H4 (cell line): ENCODE measurements around the gene JUP. TPM values are rescaled to one million over a fixed set of nuclear protein-coding genes. Genes with fewer than 3 reads are reported as not detected.
"Not testable (repeated sequence)": the region's sequence is repeated elsewhere in the genome, so short reads cannot be mapped to it uniquely, and the experiment has no call there.

ENCODE experiments used
- DNase-seq: peaks from one replicate; pipeline ENCODE4 v3.0.0-alpha.2; 2015; ENCODE audit warnings: low spot score
- total RNA-seq: library from RNA; depleted of rRNA; stranded (reverse); fragments of >200 nt; shearing (Covaris generic); gene quantifications from 2 replicates; pipeline ENCODE4 v1.2.3, GENCODE V29; 2014

The JUP gene
- total RNA-seq, 1 experiment from 2014 or later = 5.9 TPM

GRCh38 chr17:41781404-41782110 is 5.0 kb downstream of the JUP start:
- no peak for DNase-seq

DNA sequence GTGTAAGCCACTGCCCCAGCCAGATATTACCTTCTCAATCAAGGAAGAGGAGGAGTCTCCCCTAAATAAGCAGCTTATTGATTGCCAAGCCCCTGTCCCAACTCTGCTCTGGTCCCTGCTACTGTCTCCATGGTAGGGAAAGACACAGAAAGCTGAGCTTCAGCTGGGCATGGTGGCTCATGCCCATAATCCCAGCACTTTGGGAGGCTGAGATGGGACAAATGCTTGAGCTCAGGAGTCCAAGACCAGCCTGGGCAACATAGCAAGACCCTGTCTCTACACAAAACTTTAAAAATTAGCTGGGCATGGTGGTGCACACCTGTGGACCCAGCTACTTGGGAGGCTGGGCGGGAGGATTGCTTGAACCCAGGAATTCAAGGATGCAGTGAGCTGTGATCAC is 6.6 kb downstream of the JUP start:
- no peak for DNase-seq

- DNase-seq = peak; percentile 93
These were observed 8.8 kb downstream of the JUP start for GRCh38 chr17:41777574-41778188.

DNA sequence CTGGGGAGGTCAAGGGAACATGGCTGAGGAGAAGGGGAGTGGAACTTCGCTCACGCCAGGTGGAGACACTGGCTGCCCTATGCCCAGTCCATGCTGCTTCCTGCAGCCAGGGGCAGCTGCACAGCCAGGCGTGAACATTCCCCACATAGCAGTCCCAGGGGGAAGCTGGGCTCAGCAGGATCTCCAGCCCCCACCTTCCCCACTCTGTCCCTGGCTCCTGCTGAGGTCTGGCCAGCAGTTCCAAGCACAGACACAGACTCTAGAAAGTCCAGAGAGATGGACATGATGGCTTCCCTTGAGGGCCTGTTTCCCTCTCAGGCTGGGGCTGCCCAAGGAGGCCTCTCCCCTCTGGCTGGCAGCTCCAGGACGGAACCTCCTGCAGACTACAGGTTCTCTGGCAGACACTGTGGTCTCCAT is 9.3 kb downstream of the JUP start:
- peak; percentile 48 for DNase-seq

DNA sequence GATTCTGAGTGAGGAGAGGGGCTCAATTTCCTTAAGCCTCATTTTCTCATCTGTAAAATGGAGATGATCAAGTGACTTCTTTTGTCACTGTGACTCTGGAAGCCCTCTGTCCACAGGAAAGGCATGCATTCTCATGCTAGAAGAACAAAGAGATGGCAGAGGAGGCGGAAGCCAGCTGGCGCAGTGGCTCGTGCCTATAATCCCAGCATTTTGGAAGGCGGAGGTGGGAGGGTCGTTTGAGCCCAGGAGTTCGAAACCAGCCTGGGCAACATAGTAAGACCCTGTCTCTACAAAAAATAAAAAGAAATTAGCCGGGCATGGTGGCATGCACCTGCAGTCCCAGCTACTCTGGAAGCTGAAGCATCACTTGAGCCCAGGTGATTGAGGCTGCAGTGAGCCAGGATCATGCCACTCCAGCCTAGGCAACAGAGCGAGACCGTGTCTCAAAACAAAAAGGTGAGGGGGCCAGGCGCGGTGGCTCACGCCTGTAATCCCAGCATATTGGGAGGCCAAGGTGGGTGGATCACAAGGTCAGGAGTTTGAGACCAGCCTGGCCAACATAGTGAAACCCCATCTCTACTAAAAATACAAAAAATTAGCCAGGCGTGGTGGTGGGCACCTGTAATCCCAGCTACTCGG is 10.1 kb downstream of the JUP start:
- DNase-seq = not testable (repeated sequence)

GRCh38 chr17:41775394-41776226 is 10.9 kb downstream of the JUP start:
- DNase-seq = no peak

DNA sequence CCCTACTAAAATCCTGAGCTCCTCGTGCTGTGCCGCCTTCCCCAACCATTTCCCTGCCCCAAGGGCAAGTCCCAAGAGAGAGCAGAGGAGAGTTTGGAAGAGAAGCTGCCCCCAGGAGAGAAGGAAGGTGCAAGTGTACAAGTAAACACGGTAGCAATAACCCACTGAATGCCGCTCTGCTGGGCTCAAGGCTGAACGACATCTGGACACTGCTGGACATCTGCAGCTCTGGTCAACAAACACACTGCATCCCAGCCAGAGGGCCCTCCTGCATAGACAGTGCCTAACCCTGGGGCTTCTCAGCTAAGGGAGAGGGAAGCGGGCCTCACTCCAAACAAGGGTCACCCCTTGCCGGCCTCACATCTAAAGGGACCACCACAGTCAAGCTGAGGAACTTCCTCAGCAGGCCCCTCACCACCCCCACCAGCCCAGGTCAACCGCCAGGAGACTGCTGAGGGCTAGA is 12.7 kb downstream of the JUP start:
- no peak for DNase-seq

GRCh38 chr17:41773190-41773588 is 13.3 kb downstream of the JUP start:
- peak; percentile 94 for DNase-seq

DNA sequence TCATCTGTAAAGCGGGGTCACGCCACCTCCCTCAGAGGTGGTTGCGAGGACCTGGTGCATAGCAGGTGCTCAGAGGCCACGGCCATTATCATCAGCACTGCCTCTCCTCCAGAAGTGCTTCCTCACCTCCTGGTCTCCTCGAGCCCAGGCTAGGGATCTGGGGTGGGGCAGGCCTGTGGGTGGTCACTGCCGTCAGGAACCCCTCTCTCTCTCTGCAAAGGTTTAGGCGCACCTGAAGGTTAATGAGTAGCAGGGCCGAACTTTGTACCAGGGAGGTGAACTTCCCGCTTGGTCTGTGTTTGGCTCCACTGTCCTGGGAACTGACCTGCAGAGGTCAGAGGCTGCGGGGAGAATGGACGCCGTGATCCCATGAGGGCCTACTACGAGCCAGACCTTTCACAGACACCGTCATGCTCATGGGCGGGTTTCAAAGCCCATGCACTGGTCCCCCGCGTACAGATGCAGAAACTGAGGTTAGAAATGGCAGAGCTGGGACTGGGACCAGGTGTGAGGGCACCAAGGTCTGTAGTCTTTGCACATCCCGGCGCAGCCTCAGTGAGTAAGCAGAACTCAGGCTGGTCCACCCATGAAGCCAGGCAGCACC is 13.8 kb downstream of the JUP start:
- DNase-seq = no peak

GRCh38 chr17:41772218-41772585 is 14.3 kb downstream of the JUP start:
- DNase-seq = no peak

GRCh38 chr17:41771389-41772206 is 14.9 kb downstream of the JUP start:
- no peak for DNase-seq

DNA sequence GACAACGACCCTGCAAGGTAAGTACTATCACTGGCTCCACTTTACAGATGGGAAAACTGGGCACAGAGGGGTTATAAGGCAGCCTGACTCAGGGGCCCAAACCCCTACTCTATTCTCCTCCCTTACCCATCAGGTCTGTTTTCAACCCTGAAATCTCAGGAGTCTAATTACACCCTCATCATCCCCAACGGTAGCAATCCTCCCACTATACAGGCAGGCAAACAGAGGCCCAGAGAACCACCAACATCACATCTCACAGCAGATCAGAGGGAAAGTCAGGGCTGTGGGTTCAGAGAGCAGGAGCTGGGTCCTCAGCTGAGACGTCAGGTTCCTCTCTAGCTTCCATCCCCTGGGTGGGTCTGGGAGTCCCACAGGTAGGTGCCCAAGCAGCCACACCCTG is 16.5 kb downstream of the JUP start:
- DNase-seq = no peak

DNA sequence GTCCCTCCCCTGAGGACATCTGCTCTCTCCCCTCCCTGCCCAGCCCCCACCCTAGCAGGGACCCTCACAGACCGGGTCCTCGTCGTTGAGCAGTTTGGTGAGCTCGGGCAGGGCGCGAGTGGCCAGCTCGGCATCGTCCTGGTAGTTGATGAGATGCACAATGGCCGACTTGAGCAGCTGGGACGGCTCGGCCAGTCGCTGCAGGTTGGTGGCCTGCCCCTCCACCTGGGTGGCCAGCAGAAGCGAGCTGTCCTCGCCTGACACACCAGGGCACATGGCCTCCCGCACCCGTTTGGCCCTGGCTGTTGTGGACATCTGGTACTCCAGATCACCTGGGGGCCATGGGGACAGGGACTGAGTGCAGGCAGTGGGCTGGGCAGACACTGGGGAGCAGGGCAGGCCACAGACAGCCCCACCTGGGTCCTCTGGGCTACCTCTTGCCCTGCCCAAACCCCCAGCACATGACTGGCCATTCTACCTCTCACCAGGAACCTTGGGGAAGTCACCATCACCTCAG is 17.1 kb downstream of the JUP start:
- DNase-seq = no peak

DNA sequence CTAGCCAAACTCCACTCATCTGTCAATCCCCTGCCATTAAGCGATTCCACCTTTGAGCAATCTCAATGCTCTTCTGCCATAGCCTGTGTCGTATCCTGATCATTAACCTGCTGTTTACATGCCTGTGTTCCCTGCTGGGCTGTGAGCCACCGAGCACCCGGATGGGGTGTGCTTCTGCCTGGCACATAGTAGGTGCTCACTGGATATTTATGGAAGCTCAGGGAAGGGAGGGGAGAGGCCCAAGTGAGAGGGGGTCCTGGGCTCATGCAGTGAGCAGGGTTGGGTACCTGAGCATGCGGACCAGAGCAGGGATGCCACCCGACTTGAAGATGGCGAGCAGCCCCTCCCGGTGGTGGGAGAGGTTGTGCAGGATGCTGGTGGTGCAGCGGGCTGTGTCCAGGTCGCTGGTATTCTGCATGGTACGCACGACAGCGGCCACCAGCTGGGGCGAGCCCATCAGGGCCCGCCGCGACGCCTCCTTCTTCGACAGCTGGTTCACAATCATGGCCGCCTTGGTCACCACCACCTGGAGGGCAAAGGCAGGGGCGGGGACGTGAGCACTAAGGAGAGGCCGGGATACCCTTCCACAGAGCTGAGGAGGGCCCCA is 17.7 kb downstream of the JUP start:
- no peak for DNase-seq

DNA sequence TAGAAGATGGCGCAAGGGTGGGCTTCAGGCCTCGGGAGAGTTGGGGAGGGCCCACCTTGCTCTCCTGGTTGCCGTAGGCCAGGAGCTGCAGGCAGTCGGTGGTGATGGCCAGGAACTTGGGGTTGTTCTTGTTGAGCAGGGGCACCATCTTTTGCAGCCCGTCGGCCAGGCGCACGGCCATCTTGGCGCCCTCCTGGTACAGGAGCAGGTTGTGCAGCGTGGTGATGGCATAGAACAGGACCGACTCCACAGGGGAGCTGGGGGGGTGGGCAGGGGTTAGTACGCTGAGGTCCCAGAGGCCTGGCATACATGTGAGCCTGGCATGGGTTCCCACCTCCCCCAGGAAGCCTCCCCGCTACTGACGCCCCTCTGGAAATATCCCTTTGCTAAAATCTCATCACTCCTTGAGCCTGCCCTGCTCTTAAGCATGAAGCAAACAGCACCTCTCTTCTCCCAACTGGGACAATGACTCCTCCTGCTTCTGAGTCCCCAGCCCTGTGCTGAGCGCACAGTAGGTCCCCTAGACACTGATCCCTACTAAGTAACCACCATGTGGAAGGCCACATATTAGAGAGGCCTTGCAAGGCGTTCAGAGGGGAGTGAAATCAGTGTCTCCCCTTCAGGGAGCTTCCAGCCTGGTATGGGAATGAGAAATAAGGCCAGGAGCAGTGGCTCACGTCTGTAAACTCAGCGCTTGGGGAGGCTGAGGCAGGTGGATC is 19.0 kb downstream of the JUP start:
- no peak for DNase-seq

DNA sequence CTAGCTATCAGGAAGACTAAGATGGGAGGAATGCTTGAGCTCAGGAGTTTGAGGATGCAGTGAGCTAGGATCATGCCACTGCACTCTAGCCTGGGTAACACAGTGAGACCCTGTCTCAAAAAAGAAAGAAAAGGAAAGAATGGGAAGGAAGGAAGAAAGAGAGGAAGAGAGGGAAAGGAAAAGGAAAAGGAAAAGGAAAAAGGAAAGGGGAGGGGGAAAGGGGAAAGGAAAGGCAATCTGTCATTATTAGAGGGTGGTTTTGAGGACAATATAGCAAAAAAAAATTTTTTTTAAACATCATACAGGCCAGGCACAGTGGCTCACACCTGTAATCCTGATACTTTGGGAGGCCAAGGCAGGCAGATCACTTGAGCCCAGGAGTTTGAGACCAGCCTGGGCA is 20.4 kb downstream of the JUP start:
- DNase-seq = no peak

GRCh38 chr17:41763327-41763726 is 23.2 kb downstream of the JUP start:
- no peak for DNase-seq

- no peak for DNase-seq
These were observed 23.7 kb downstream of the JUP start for GRCh38 chr17:41762841-41763240.

DNA sequence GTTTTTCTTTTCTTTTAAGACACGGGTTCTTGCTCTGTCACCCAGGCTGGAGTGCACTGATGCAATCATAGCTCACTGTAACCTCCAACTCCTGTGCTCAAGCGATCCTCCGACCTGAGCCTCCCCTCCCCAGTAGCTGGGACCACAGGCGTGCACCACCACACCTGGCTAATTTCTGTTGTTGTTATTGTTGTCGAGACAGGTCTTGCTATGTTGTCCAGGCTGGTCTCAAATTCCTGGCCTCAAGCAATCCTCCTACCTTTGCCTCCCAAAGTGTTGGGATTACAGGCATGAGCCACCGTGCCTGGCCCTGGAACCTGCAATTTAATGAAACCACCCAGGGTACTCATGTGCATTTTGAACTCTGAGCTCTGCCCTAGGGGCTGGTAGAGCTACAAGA is 24.1 kb downstream of the JUP start:
- no peak for DNase-seq

GRCh38 chr17:41760878-41761277 is 25.6 kb downstream of the JUP start:
- DNase-seq = no peak
